H1 (cell line): Measurements from ENCODE around the gene TDRD1. TPM values are rescaled to one million over a fixed set of nuclear protein-coding genes. Genes with fewer than 3 reads are reported as not detected.

Experiments
- CTCF ChIA-PET: fragments of 300-600 bp; sonication (Branson Sonifier 250); formaldehyde crosslinking; loops from one replicate; lab custom pipeline; 2021; ENCODE audit not compliant: partially characterized antibody; lab: Charles Lee
- POLR2A ChIA-PET: fragments of 300-600 bp; sonication (Branson Sonifier 250); formaldehyde crosslinking; loops from one replicate; lab custom pipeline; 2021; ENCODE audit warnings: inconsistent platforms; ENCODE audit not compliant: partially characterized antibody; lab: Charles Lee
- DNase-seq, 2 experiments: peaks; one replicate each; pipeline versions ENCODE4 v3.0.0 to v3.0.0-alpha.2; 2010 to 2022; ENCODE audit warnings: low spot score in 2 of 2, low read depth in 1 of 2, mixed read lengths in 1 of 2
- FAIRE-seq: peaks from 2 replicates; lab custom pipeline; 2011; peaks lifted over from hg19 to GRCh38; lab: Jason Lieb, UNC
- H2AFZ ChIP-seq: 2 replicates; pipeline ENCODE4 v1.8.1; 2012; ENCODE audit warnings: low read length, inconsistent platforms
- H2AK5ac ChIP-seq: 2 replicates; pipeline ENCODE4 v1.6.1; 2013; ENCODE audit warnings: low read depth, low read length
- H2BK120ac ChIP-seq: replicated peaks from 2 replicates; pipeline ENCODE3; 2013; ENCODE audit warnings: low read depth, low read length, inconsistent platforms
- H2BK12ac ChIP-seq: 2 replicates; pipeline ENCODE4 v1.6.1; 2013; ENCODE audit warnings: low read depth, low read length
- H2BK15ac ChIP-seq: 2 replicates; pipeline ENCODE4 v1.6.1; 2013; ENCODE audit warnings: low read length
- H2BK20ac ChIP-seq: 2 replicates; pipeline ENCODE4 v1.6.1; 2013; ENCODE audit warnings: low read length
- H2BK5ac ChIP-seq: 2 replicates; pipeline ENCODE4 v1.6.1; 2013; ENCODE audit warnings: low read depth, low read length
- H3K14ac ChIP-seq: 2 replicates; pipeline ENCODE4 v1.6.1; 2013; ENCODE audit warnings: inconsistent platforms; ENCODE audit not compliant: insufficient read length
- H3K18ac ChIP-seq: 2 replicates; pipeline ENCODE4 v1.6.1; 2013; ENCODE audit warnings: low read length; ENCODE audit errors: extremely low read depth
- H3K23ac ChIP-seq: 2 replicates; pipeline ENCODE4 v1.6.1; 2013; ENCODE audit warnings: inconsistent platforms; ENCODE audit not compliant: insufficient read length
- H3K23me2 ChIP-seq: 2 replicates; pipeline ENCODE4 v1.6.1; 2013; ENCODE audit warnings: low read depth, low read length
- H3K27ac ChIP-seq: 2 replicates; pipeline ENCODE4 v1.6.1; 2011; ENCODE audit warnings: low read depth, low read length, inconsistent platforms
- H3K27me3 ChIP-seq, 4 experiments: replicated peaks in 1 of 4; 1 replicate in 1 of 4; 2 replicates in 3 of 4; pipeline versions ENCODE4 v1.6.1 to v1.8.1; 2011 to 2013; ENCODE audit warnings: low read length in 3 of 4, mild to moderate bottlenecking in 3 of 4, inconsistent platforms in 2 of 4, mixed read lengths in 2 of 4, moderate library complexity in 1 of 4; ENCODE audit not compliant: control insufficient read depth in 3 of 4, insufficient read depth in 3 of 4; ENCODE audit errors: extremely low read depth in 1 of 4
- H3K36me3 ChIP-seq, 4 experiments: 2 replicates each; pipeline versions ENCODE4 v1.6.1 to v1.8.1; 2011 to 2013; ENCODE audit warnings: mild to moderate bottlenecking in 4 of 4, low read length in 3 of 4, moderate library complexity in 2 of 4, control low read depth in 1 of 4, inconsistent platforms in 1 of 4; ENCODE audit not compliant: insufficient read depth in 4 of 4, control insufficient read depth in 2 of 4
- H3K4ac ChIP-seq: replicated peaks from 2 replicates; pipeline ENCODE3; 2013; ENCODE audit warnings: low read length, low read depth, mixed read lengths, inconsistent platforms; ENCODE audit not compliant: insufficient read length
- H3K4me1 ChIP-seq, 4 experiments: replicated peaks in 1 of 4; 1 replicate in 1 of 4; 2 replicates in 3 of 4; pipeline versions ENCODE4 v1.6.1 to v1.8.1; 2011 to 2013; ENCODE audit warnings: low read length in 3 of 4, inconsistent platforms in 2 of 4, mixed read lengths in 1 of 4; ENCODE audit not compliant: insufficient read depth in 4 of 4, control insufficient read depth in 3 of 4
- H3K4me2 ChIP-seq, 2 experiments: 2 replicates each; pipeline versions ENCODE4 v1.6.1 to v1.8.1; 2011 to 2013; ENCODE audit warnings: low read depth in 2 of 2, low read length in 2 of 2, control low read depth in 1 of 2, inconsistent platforms in 1 of 2, mild to moderate bottlenecking in 1 of 2; ENCODE audit not compliant: insufficient read depth in 1 of 2
- H3K4me3 ChIP-seq, 4 experiments: fragments of 200-600, 300-600 bp in 1 of 4; sonication (generic), shearing (Covaris generic), sonication (Bioruptor Twin) in 1 of 4; 2 replicates each; pipeline versions ENCODE4 v1.5.1 to v1.8.1; 2011 to 2016; ENCODE audit warnings: low read length in 4 of 4, low read depth in 3 of 4, control low read depth in 2 of 4, inconsistent platforms in 2 of 4, mild to moderate bottlenecking in 2 of 4, mixed read lengths in 1 of 4, moderate library complexity in 1 of 4; ENCODE audit not compliant: insufficient read depth in 2 of 4; ENCODE audit errors: extremely low read depth in 1 of 4
- H3K56ac ChIP-seq: replicated peaks from 2 replicates; pipeline ENCODE3; 2013; ENCODE audit warnings: low read depth, mild to moderate bottlenecking, mixed read lengths, low read length, inconsistent platforms; ENCODE audit not compliant: insufficient read length
- H3K79me1 ChIP-seq: 2 replicates; pipeline ENCODE4 v1.6.1; 2013; ENCODE audit warnings: low read depth, low read length, control low read depth
- H3K79me2 ChIP-seq, 2 experiments: 2 replicates each; pipeline versions ENCODE4 v1.6.1 to v1.8.1; 2012 to 2013; ENCODE audit warnings: low read length in 2 of 2, mild to moderate bottlenecking in 2 of 2, inconsistent platforms in 1 of 2; ENCODE audit not compliant: insufficient read depth in 2 of 2, control insufficient read depth in 1 of 2
- H3K9ac ChIP-seq, 4 experiments: replicated peaks in 1 of 4; 1 replicate in 1 of 4; 2 replicates in 3 of 4; pipeline versions ENCODE4 v1.6.1 to v1.8.1; 2011 to 2013; ENCODE audit warnings: low read depth in 3 of 4, low read length in 3 of 4, control low read depth in 2 of 4, mild to moderate bottlenecking in 2 of 4, moderate library complexity in 2 of 4, inconsistent platforms in 1 of 4; ENCODE audit errors: extremely low read depth in 1 of 4
- H3K9me3 ChIP-seq, 2 experiments: 2 replicates each; pipeline versions ENCODE4 v1.6.1 to v1.8.1; 2012 to 2013; ENCODE audit warnings: mild to moderate bottlenecking in 2 of 2, moderate library complexity in 2 of 2, control low read depth in 1 of 2, inconsistent platforms in 1 of 2, low read depth in 1 of 2, low read length in 1 of 2, mixed read lengths in 1 of 2; ENCODE audit not compliant: insufficient read depth in 2 of 2
- H4K20me1 ChIP-seq, 2 experiments: replicated peaks in 1 of 2; 2 replicates each; pipeline versions ENCODE3 to v1.8.1; 2011 to 2013; ENCODE audit warnings: inconsistent platforms in 2 of 2, low read length in 2 of 2, mild to moderate bottlenecking in 1 of 2; ENCODE audit not compliant: insufficient read depth in 2 of 2, control insufficient read depth in 1 of 2
- H4K5ac ChIP-seq: 2 replicates; pipeline ENCODE4 v1.6.1; 2013; ENCODE audit warnings: low read length, low read depth, mixed read lengths, inconsistent platforms; ENCODE audit not compliant: insufficient read length
- H4K8ac ChIP-seq: 2 replicates; pipeline ENCODE4 v1.8.0; 2013; ENCODE audit warnings: mild to moderate bottlenecking, moderate library complexity, low read length, inconsistent platforms; ENCODE audit not compliant: insufficient read depth; ENCODE audit errors: extremely low read depth
- H4K91ac ChIP-seq: replicated peaks from 2 replicates; pipeline ENCODE3; 2013; ENCODE audit warnings: low read length, mixed read lengths, inconsistent platforms; ENCODE audit not compliant: insufficient read length
- EGR1 ChIP-seq: IDR thresholded peaks from 2 replicates; pipeline ENCODE4 v1.6.1; 2011; ENCODE audit warnings: low read depth, low read length, borderline replicate concordance
- JUN ChIP-seq: IDR thresholded peaks from 2 replicates; pipeline ENCODE4 v1.6.1; 2011; ENCODE audit warnings: low read depth, mild to moderate bottlenecking, improper control_type of control experiment, low read length
- MAFK ChIP-seq: IDR thresholded peaks from 2 replicates; pipeline ENCODE4 v1.6.1; 2012; ENCODE audit warnings: low read depth, mild to moderate bottlenecking, improper control_type of control experiment, low read length
- POLR2A ChIP-seq, 2 experiments: IDR thresholded peaks; 1 replicate in 1 of 2; 2 replicates in 1 of 2; pipeline ENCODE4 v1.6.1; 2011; ENCODE audit warnings: low read depth in 2 of 2, low read length in 2 of 2, mild to moderate bottlenecking in 2 of 2; ENCODE audit errors: control extremely low read depth in 1 of 2
- POU5F1 ChIP-seq: IDR thresholded peaks from 2 replicates; pipeline ENCODE4 v1.6.1; 2011; ENCODE audit warnings: low read depth, mild to moderate bottlenecking, low read length, moderate library complexity
- SP2 ChIP-seq: IDR thresholded peaks from 2 replicates; pipeline ENCODE4 v1.6.1; 2012; ENCODE audit warnings: mild to moderate bottlenecking, low read length, inconsistent platforms
- TBP ChIP-seq: IDR thresholded peaks from 2 replicates; pipeline ENCODE4 v1.6.1; 2011; ENCODE audit warnings: low read depth, low read length, improper control_type of control experiment
- WGBS, 2 experiments: shearing (Covaris generic) in 1 of 2; methylation state at CpG; one replicate each; pipeline versions ENCODE4 v1.1.6 to v1.1.7; 2013 to 2015; ENCODE audit warnings: low lambda C conversion rate in 2 of 2, mixed read lengths in 2 of 2, inconsistent platforms in 1 of 2, low coverage in 1 of 2, missing lambda C conversion rate in 1 of 2; ENCODE audit not compliant: insufficient replicate concordance in 2 of 2, insufficient coverage in 1 of 2, insufficient read length in 1 of 2; ENCODE audit errors: extremely low coverage in 1 of 2, missing lambda C conversion rate in 1 of 2; 5-methylcytosine and 5-hydroxymethylcytosine counted together
- polyA plus RNA-seq, 7 experiments: library from polyadenylated mRNA; depleted of rRNA in 3 of 7; stranded (reverse) in 5 of 7; unstranded in 2 of 7; fragments of >200 nt in 5 of 7; fragments of 200-250 nt in 2 of 7; gene quantifications; 1 replicate in 5 of 7; 2 replicates in 1 of 7; 4 replicates in 1 of 7; pipeline versions ENCODE4 v1.2.1 to v1.2.3, GENCODE V29; 2011 to 2013; ENCODE audit warnings: missing spikeins in 2 of 7, mixed read lengths in 2 of 7
- total RNA-seq: library from RNA; stranded (reverse); fragmentation: NEBNext Ultra II Directional; extraction: Animal tissue kit (Norgen Biotek cat#: 25700); gene quantifications from 2 replicates; pipeline ENCODE4 v1.2.1, GENCODE V29; 2021
- TF ChIP-seq, protein P1 (sequence below), 3 experiments: IDR thresholded peaks; 1 replicate in 2 of 3; 2 replicates in 1 of 3; pipeline versions ENCODE4 v1.5.1 to v1.6.1; 2011; ENCODE audit warnings: low read length in 3 of 3, mild to moderate bottlenecking in 3 of 3, inconsistent platforms in 2 of 3, low read depth in 1 of 3, moderate library complexity in 1 of 3; ENCODE audit not compliant: insufficient read depth in 1 of 3; ENCODE audit errors: control extremely low read depth in 1 of 3
- TF ChIP-seq, protein P2 (sequence below): IDR thresholded peaks from 2 replicates; pipeline ENCODE4 v1.6.1; 2011; ENCODE audit warnings: low read length, improper control_type of control experiment

Gene TDRD1
- total and polyA plus RNA-seq, 2 of the 8 experiments (the other 6 are each of a cell fraction or from before 2014, with no cell fraction given) = 0.02 to 0.71 TPM

DNA sequence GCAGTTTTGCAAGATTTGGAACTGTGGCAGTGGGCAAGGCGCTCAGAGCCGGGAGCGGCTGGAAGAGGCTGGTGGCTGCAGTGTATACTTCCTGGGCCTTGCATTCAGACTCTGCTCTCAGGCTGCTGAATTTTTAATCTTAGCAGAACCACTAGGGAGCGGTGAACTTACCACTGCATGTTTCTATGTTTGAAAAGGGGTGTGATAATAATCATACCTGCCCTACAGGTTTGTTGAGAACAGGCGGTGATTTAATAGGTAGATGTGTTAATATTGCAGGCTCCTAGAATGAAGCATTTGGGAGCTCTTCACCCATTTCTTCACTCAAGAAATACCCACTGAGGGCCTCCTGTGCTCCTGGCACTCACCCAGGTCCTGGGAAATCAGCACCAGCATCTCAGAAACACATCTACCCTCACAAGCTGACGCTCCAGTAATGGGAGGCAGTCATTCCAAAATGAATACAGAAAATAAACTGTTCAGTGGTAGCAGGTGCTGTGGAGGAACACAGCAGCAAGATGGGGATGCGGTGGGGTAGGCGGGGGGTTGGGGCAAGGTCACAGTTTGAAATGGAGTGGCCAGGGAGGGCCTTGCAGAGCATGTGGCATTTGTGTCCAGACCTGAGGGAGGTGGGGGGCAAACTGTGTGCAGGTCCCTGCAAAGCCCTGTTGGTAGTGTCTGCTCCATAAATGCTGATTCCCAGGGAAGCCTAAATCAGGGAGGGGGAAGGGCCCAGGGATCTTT, 100.9 kb downstream of the TDRD1 start:
- ChIA-PET POLR2A (no interaction called here), CTCF (interaction anchor here (0.6 to 1.7 kb wide), 5 partner anchors 9 to 299 kb away, joined by 3 to 5 read pairs (median 4); no protein-coding TSS in a partner anchor)
- H4K91ac ChIP-seq = no peak overlapping the region
- H3K23me2 ChIP-seq = no peaks in the 10 kb centered on the region
- H3K23ac ChIP-seq = no peak overlapping the region
- H3K4me2 ChIP-seq = no peak overlapping the region
- no peak overlapping the region for H2BK15ac ChIP-seq
- H3K4me1 ChIP-seq = no peaks in the 10 kb centered on the region; a peak in 2 of 7 replicates
- no peak overlapping the region for H2BK120ac ChIP-seq
- H3K36me3 ChIP-seq = no peaks in the 10 kb centered on the region
- no peak for FAIRE-seq
- H3K27me3 ChIP-seq = no peaks in the 10 kb centered on the region; a peak in 1 of 7 replicates
- H4K5ac ChIP-seq = no peak overlapping the region
- no peak overlapping the region for H3K9ac ChIP-seq
- DNase-seq = no peak
- H3K18ac ChIP-seq = no peak overlapping the region
- no peaks in the 10 kb centered on the region for H3K79me2 ChIP-seq
- no peaks in the 10 kb centered on the region for H3K79me1 ChIP-seq
- WGBS, 2 experiments = 91% methylated on average over 8 of the region's 8 CpGs; no CpG with 5 or more reads in 1 of the 2 experiments
- H4K20me1 ChIP-seq = no peaks in the 10 kb centered on the region
- no peak overlapping the region for H2AK5ac ChIP-seq
- H3K14ac ChIP-seq = no peak overlapping the region
- no peak overlapping the region for H3K4ac ChIP-seq
- no peak overlapping the region for H3K4me3 ChIP-seq
- no peak overlapping the region for H2AFZ ChIP-seq
- no peak overlapping the region for H2BK12ac ChIP-seq
- H3K27ac ChIP-seq = no peak overlapping the region
- H3K9me3 ChIP-seq = no peaks in the 10 kb centered on the region
- no peak overlapping the region for H2BK20ac ChIP-seq
- no peak overlapping the region for H3K56ac ChIP-seq
- no peak overlapping the region for H2BK5ac ChIP-seq
- H4K8ac ChIP-seq = no peak overlapping the region
- TF ChIP-seq, protein P1, sequence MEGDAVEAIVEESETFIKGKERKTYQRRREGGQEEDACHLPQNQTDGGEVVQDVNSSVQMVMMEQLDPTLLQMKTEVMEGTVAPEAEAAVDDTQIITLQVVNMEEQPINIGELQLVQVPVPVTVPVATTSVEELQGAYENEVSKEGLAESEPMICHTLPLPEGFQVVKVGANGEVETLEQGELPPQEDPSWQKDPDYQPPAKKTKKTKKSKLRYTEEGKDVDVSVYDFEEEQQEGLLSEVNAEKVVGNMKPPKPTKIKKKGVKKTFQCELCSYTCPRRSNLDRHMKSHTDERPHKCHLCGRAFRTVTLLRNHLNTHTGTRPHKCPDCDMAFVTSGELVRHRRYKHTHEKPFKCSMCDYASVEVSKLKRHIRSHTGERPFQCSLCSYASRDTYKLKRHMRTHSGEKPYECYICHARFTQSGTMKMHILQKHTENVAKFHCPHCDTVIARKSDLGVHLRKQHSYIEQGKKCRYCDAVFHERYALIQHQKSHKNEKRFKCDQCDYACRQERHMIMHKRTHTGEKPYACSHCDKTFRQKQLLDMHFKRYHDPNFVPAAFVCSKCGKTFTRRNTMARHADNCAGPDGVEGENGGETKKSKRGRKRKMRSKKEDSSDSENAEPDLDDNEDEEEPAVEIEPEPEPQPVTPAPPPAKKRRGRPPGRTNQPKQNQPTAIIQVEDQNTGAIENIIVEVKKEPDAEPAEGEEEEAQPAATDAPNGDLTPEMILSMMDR (IDR thresholded peaks at IDR 0.05; ENCODE audit: control extremely low read depth in 1 of 3, insufficient read depth in 1 of 3, low read depth in 1 of 3, low read length in 3 of 3) = no peak
- TF ChIP-seq POLR2A (IDR thresholded peaks at IDR 0.05; ENCODE audit: control extremely low read depth in 1 of 2, low read depth in 2 of 2, low read length in 2 of 2) = no peak
- no peak for TF ChIP-seq MAFK
- TF ChIP-seq POU5F1 = no peak
- TF ChIP-seq EGR1 = no peak
- no peak for TF ChIP-seq TBP
- TF ChIP-seq, protein P2, sequence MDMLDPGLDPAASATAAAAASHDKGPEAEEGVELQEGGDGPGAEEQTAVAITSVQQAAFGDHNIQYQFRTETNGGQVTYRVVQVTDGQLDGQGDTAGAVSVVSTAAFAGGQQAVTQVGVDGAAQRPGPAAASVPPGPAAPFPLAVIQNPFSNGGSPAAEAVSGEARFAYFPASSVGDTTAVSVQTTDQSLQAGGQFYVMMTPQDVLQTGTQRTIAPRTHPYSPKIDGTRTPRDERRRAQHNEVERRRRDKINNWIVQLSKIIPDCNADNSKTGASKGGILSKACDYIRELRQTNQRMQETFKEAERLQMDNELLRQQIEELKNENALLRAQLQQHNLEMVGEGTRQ = no peak
- no peak for TF ChIP-seq SP2
- no peak for TF ChIP-seq JUN
